Measurements from ENCODE around the gene IRF3.

DNA sequence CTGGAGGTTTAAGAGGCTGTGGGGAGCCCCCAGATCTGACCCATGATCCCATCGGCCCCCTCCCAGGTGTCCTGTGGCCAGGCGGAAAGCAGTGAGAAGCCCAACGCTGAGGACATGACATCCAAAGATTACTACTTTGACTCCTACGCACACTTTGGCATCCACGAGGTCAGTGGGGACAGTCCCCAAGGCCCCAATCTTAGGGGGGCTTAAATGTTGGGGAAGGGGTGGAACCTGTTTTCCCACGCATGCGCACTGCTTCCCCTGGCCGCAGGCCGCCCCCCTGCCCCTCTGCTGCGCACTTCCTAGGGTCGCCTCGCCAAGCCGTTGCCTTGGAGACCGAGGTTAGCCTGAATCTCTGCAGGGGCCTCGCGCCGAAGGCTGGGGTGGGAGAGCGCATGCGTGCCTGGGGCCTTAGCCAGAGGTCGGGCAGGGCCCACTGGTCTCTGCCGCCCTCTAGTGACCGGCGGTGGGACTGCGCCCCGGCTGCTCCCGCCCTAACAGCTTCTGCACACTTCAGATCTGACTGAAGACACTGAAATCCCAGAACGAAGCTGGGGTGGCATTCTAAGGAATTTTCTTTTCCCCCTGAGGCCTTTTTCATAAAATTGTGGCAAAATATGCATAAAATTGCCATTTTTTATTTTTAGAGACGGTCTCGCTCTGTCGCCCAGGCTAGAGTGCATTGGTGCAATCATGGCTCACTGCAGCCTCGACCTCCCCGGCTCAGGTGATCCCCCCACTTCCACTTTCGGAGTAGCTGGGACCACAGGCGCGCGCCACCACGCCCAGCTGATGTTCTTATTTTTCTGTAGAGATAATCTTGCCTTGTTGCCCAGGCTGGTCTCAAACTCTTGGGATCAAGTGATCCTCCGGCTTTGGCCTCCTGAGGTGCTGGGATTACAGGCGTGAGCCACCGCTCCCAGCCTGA lies 15.0 kb upstream of the IRF3 start:
- TF ChIP-seq, protein P1, sequence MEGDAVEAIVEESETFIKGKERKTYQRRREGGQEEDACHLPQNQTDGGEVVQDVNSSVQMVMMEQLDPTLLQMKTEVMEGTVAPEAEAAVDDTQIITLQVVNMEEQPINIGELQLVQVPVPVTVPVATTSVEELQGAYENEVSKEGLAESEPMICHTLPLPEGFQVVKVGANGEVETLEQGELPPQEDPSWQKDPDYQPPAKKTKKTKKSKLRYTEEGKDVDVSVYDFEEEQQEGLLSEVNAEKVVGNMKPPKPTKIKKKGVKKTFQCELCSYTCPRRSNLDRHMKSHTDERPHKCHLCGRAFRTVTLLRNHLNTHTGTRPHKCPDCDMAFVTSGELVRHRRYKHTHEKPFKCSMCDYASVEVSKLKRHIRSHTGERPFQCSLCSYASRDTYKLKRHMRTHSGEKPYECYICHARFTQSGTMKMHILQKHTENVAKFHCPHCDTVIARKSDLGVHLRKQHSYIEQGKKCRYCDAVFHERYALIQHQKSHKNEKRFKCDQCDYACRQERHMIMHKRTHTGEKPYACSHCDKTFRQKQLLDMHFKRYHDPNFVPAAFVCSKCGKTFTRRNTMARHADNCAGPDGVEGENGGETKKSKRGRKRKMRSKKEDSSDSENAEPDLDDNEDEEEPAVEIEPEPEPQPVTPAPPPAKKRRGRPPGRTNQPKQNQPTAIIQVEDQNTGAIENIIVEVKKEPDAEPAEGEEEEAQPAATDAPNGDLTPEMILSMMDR (IDR thresholded peaks at IDR 0.05): peak; percentile 98 to 100 (median 99)
- no peak for TF ChIP-seq POLR2AphosphoS5 (IDR thresholded peaks at IDR 0.05)

All from transverse colon (tissue), 4 donors.